Ishikawa (cell line): ENCODE data around the gene SLC45A3.

Source experiments
- CEBPB ChIP-seq: IDR thresholded peaks from 2 replicates; pipeline ENCODE4 v1.6.1; 2012
- CREB1 ChIP-seq: IDR thresholded peaks from 2 replicates; pipeline ENCODE4 v1.6.1; 2012; ENCODE audit warnings: low read depth
- EGR1 ChIP-seq: IDR thresholded peaks from 2 replicates; pipeline ENCODE4 v1.6.1; 2012
- EP300 ChIP-seq: IDR thresholded peaks from 2 replicates; pipeline ENCODE4 v1.6.1; 2012; ENCODE audit warnings: borderline replicate concordance
- FOXM1 ChIP-seq: IDR thresholded peaks from 2 replicates; pipeline ENCODE4 v1.6.1; 2012; ENCODE audit warnings: low read depth, borderline replicate concordance
- MAX ChIP-seq: IDR thresholded peaks from 2 replicates; pipeline ENCODE4 v1.6.1; 2012
- NFIC ChIP-seq: IDR thresholded peaks from 2 replicates; pipeline ENCODE4 v1.6.1; 2012
- RAD21 ChIP-seq: IDR thresholded peaks from 2 replicates; pipeline ENCODE4 v1.6.1; 2012; ENCODE audit warnings: low read depth
- REST ChIP-seq: IDR thresholded peaks from 2 replicates; pipeline ENCODE4 v1.6.1; 2012; ENCODE audit warnings: low read depth, mild to moderate bottlenecking
- TAF1 ChIP-seq: IDR thresholded peaks from 2 replicates; pipeline ENCODE4 v1.6.1; 2012; ENCODE audit warnings: low read depth, mild to moderate bottlenecking
- TCF12 ChIP-seq: IDR thresholded peaks from 2 replicates; pipeline ENCODE4 v1.6.1; 2012; ENCODE audit warnings: low read depth
- TEAD4 ChIP-seq: IDR thresholded peaks from 2 replicates; pipeline ENCODE4 v1.6.1; 2012
- USF1 ChIP-seq: IDR thresholded peaks from 2 replicates; pipeline ENCODE4 v1.6.1; 2012
- YY1 ChIP-seq: IDR thresholded peaks from 2 replicates; pipeline ENCODE4 v1.6.1; 2012; ENCODE audit warnings: low read depth
- ZBTB7A ChIP-seq: IDR thresholded peaks from 2 replicates; pipeline ENCODE4 v1.6.1; 2012; ENCODE audit warnings: low read depth

SLC45A3 gene

GRCh38 chr1:205675247-205675646 is 5.1 kb downstream of the SLC45A3 start:
- TF ChIP-seq FOXM1 (no peak), YY1 (no peak), USF1 (no peak), EGR1 (no peak), REST (no peak), EP300 (no peak), CREB1 (no peak)

- no peak for TF ChIP-seq USF1
- no peak for TF ChIP-seq CEBPB
- TF ChIP-seq TCF12: no peak
- TF ChIP-seq EP300: no peak
- TF ChIP-seq ZBTB7A: no peak
- no peak for TF ChIP-seq EGR1
- TF ChIP-seq RAD21: no peak
- no peak for TF ChIP-seq MAX
- no peak for TF ChIP-seq FOXM1
- TF ChIP-seq REST: no peak
- no peak for TF ChIP-seq CREB1
- no peak for TF ChIP-seq TEAD4
- TF ChIP-seq NFIC: no peak
- TF ChIP-seq YY1: no peak
- no peak for TF ChIP-seq TAF1
Measured at GRCh38 chr1:205672970-205673369, 7.3 kb downstream of the SLC45A3 start.

GRCh38 chr1:205672395-205672889 is 7.9 kb downstream of the SLC45A3 start:
- TF ChIP-seq MAX (no peak), ZBTB7A (0 out of 2 replicates have a peak, but pooled peaks have one; percentile 0)

GRCh38 chr1:205670611-205671430 is 9.5 kb downstream of the SLC45A3 start:
- TF ChIP-seq USF1 (no peak), EP300 (no peak), CEBPB (no peak), TEAD4 (no peak), REST (no peak), EGR1 (no peak), CREB1 (no peak), TAF1 (no peak), ZBTB7A (no peak), NFIC (no peak), RAD21 (no peak), FOXM1 (no peak), YY1 (no peak), MAX (no peak), TCF12 (no peak)
